Measurements from ENCODE around the gene COMMD9.

The COMMD9 gene

GRCh38 chr11:36253238-36253637, 36.0 kb downstream of the COMMD9 start:
- H2AFZ ChIP-seq (ENCODE audit: low read length): no peak overlapping the region
- H3K9me3 ChIP-seq (replicated peaks; ENCODE audit: insufficient read depth, low read length): no peaks in the 10 kb centered on the region
- H3K79me2 ChIP-seq (ENCODE audit: low read length): no peaks in the 10 kb centered on the region
- H3K27ac ChIP-seq (ENCODE audit: low read length): no peak overlapping the region
- no peaks in the 10 kb centered on the region for H3K9me2 ChIP-seq (replicated peaks; ENCODE audit: insufficient read depth, low read length)
- no peaks in the 10 kb centered on the region for H3K4me1 ChIP-seq (ENCODE audit: low read length)
- no peak overlapping the region for H3K4me3 ChIP-seq (ENCODE audit: low read length)
- no peak for TF ChIP-seq CTCF (IDR thresholded peaks at IDR 0.05; ENCODE audit: low read length)
- no peak overlapping the region for H3K9ac ChIP-seq (ENCODE audit: low read length)
- H3K36me3 ChIP-seq (replicated peaks; ENCODE audit: insufficient read depth, low read length): no peaks in the 10 kb centered on the region
- no peak for DNase-seq
- H3F3A ChIP-seq (ENCODE audit: insufficient read depth, low read length): no peaks in the 10 kb centered on the region
- H3K27me3 ChIP-seq (replicated peaks; ENCODE audit: insufficient read depth, low read length): no peaks in the 10 kb centered on the region
- H4K20me1 ChIP-seq (ENCODE audit: insufficient read depth, low read length): no peaks in the 10 kb centered on the region
- H3K4me2 ChIP-seq (ENCODE audit: low read depth, low read length): no peak overlapping the region

- H4K20me1 ChIP-seq (ENCODE audit: insufficient read depth, low read length): no peaks in the 10 kb centered on the region
- H3K4me1 ChIP-seq (ENCODE audit: low read length): no peaks in the 10 kb centered on the region
- no peak for DNase-seq
Observed at GRCh38 chr11:36251823-36252222, 37.4 kb downstream of the COMMD9 start.

GRCh38 chr11:36249246-36249645, 40.0 kb downstream of the COMMD9 start:
- Histone ChIP-seq H3K4me1 (ENCODE audit: low read length) (no peaks in the 10 kb centered on the region), H3K4me3 (ENCODE audit: low read length) (no peak overlapping the region), H3F3A (ENCODE audit: insufficient read depth, low read length) (no peaks in the 10 kb centered on the region), H3K27me3 (replicated peaks; ENCODE audit: insufficient read depth, low read length) (no peaks in the 10 kb centered on the region), H3K27ac (ENCODE audit: low read length) (no peak overlapping the region), H2AFZ (ENCODE audit: low read length) (no peak overlapping the region), H3K4me2 (ENCODE audit: low read depth, low read length) (no peak overlapping the region), H4K20me1 (ENCODE audit: insufficient read depth, low read length) (no peaks in the 10 kb centered on the region), H3K36me3 (replicated peaks; ENCODE audit: insufficient read depth, low read length) (no peaks in the 10 kb centered on the region), H3K79me2 (ENCODE audit: low read length) (no peaks in the 10 kb centered on the region), H3K9me3 (replicated peaks; ENCODE audit: insufficient read depth, low read length) (no peaks in the 10 kb centered on the region), H3K9me2 (replicated peaks; ENCODE audit: insufficient read depth, low read length) (no peaks in the 10 kb centered on the region), H3K9ac (ENCODE audit: low read length) (no peak overlapping the region)
- DNase-seq: no peak
- no peak for TF ChIP-seq EZH2phosphoT487 (IDR thresholded peaks at IDR 0.05; ENCODE audit: low read length)
- no peak for TF ChIP-seq EZH2 (optimal IDR thresholded peaks at IDR 0.05; ENCODE audit: low read depth, low read length)
- no peak for TF ChIP-seq CTCF (IDR thresholded peaks at IDR 0.05; ENCODE audit: low read length)

More at GRCh38 chr11:36251823-36252222, 37.4 kb downstream of the COMMD9 start:
- H3K27ac ChIP-seq (ENCODE audit: low read length): no peak overlapping the region
- H3K9me3 ChIP-seq (replicated peaks; ENCODE audit: insufficient read depth, low read length): no peaks in the 10 kb centered on the region
- no peak overlapping the region for H3K9ac ChIP-seq (ENCODE audit: low read length)
- H3K4me2 ChIP-seq (ENCODE audit: low read depth, low read length): no peak overlapping the region
- no peaks in the 10 kb centered on the region for H3K27me3 ChIP-seq (replicated peaks; ENCODE audit: insufficient read depth, low read length)
- H3K36me3 ChIP-seq (replicated peaks; ENCODE audit: insufficient read depth, low read length): no peaks in the 10 kb centered on the region
- TF ChIP-seq EZH2phosphoT487 (IDR thresholded peaks at IDR 0.05; ENCODE audit: low read length) (no peak), EZH2 (optimal IDR thresholded peaks at IDR 0.05; ENCODE audit: low read depth, low read length) (no peak), CTCF (IDR thresholded peaks at IDR 0.05; ENCODE audit: low read length) (no peak)
- no peak overlapping the region for H3K4me3 ChIP-seq (ENCODE audit: low read length)
- H3K79me2 ChIP-seq (ENCODE audit: low read length): no peaks in the 10 kb centered on the region
- no peaks in the 10 kb centered on the region for H3K9me2 ChIP-seq (replicated peaks; ENCODE audit: insufficient read depth, low read length)
- no peak overlapping the region for H2AFZ ChIP-seq (ENCODE audit: low read length)
- no peaks in the 10 kb centered on the region for H3F3A ChIP-seq (ENCODE audit: insufficient read depth, low read length)

All from MM.1S (cell line).